Measurements from ENCODE around the gene SCAP.

The SCAP gene

DNA sequence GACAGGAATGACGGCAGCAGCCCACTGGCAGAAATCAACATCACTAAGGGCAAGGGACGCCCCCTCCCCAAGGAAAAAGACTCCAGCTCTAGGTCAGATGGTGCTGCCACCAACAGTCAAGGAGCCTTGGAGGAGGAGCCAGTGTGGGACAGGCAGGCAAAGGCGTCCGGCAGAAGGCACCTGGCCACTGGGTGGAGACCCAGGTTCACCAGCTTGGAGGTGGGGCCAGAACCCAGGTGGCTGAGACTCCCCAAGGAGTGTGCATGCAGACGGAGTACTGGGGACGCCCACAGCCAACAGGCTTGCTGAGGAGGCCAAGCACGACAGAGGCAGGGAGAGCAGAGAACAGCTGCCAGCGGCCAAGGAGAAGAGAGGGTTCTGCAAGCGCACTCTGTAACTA, 59.7 kb downstream of the SCAP start:
- TF ChIP-seq GATA3 (IDR thresholded peaks at IDR 0.05; ENCODE audit: low read depth, low read length) (no peak), GATA2 (IDR thresholded peaks at IDR 0.05; ENCODE audit: low read depth, low read length) (no peak)

DNA sequence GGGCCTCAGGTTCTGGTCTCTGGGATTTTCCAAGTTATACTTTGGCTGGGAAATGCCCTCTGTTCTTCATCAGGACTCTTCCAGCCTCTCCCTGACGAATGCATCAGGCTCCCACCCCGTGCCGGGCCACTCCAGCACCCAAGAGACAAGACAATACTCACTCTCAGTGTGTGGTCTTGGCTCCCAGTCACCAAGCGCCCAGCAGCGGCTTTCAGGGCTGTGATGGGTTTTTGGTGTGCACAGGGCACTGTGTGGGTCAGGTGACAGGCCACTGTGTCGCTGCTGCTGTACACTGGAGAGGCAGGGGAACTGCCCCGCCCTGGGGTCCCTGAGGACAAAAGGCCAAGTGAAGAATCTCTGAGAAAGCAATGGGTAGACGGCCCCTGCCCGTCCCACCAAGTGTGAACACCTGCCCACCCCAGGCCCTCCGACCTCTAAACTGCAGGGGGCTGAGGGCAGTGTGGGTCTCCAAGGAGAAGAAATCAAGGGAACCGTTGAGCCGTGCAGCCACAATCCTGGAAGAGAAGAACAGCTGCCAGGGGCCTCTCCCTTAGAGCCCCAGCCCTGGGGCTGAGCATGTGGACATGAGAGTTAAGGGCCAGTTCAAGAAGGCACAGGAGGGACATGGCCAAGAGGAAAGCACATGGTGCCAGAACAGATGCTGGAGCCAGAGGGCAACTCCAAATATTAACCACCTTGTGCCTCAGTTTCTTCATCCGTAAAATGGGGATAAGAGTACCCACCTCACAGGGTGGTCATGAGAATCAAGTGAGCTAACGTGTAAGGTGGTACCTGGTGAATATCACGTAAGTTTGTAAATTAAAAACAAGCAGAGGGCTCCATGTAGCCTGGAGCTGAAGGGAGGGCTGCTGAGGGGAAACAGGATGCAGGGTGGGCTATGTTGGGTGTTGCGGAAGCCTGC, 60.8 kb downstream of the SCAP start:
- no peak for TF ChIP-seq GATA3 (IDR thresholded peaks at IDR 0.05; ENCODE audit: low read depth, low read length)
- TF ChIP-seq GATA2 (IDR thresholded peaks at IDR 0.05; ENCODE audit: low read depth, low read length): no peak

DNA sequence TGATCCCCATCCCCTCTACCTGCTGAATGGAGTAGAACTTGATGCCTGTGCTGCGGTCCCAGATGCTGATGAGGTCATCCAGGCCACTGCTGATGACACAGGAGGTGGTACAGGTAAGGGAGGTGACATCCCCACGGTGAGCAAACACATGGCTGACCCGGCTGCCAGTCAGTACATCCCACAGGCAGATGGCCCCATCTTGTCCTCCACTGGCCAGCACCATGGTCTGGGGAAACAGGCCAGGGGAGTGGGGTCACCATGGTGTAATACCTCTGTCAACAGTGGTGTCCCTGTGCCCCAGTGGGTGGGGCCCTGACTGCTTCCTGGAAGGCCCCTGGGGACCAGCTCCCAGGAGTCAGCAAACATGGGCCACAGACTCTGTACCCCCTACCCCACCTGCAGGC, 61.6 kb downstream of the SCAP start:
- TF ChIP-seq GATA2 (IDR thresholded peaks at IDR 0.05; ENCODE audit: low read depth, low read length): no peak
- no peak for TF ChIP-seq GATA3 (IDR thresholded peaks at IDR 0.05; ENCODE audit: low read depth, low read length)

DNA sequence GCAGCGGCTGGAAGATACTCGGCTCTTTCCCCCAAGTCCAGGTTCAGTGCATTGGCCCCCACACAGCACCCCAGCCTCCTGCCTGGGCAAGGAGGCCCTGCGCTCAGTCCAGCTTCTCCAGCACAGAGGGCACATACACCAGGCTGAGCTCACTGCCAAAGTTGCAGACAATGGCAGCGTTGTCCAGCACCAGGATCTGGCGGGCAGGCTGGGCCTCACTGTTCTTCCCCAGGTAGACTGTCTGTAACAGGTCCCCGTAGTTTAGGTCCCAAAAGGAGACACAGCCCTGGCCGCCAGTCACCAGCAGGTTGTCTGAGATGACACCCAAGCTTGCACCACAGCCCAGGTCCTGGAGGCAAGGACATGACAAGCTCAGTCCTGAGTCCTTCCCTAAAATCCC, 62.0 kb downstream of the SCAP start:
- no peak for TF ChIP-seq GATA2 (IDR thresholded peaks at IDR 0.05; ENCODE audit: low read depth, low read length)
- TF ChIP-seq GATA3 (IDR thresholded peaks at IDR 0.05; ENCODE audit: low read depth, low read length): no peak

DNA sequence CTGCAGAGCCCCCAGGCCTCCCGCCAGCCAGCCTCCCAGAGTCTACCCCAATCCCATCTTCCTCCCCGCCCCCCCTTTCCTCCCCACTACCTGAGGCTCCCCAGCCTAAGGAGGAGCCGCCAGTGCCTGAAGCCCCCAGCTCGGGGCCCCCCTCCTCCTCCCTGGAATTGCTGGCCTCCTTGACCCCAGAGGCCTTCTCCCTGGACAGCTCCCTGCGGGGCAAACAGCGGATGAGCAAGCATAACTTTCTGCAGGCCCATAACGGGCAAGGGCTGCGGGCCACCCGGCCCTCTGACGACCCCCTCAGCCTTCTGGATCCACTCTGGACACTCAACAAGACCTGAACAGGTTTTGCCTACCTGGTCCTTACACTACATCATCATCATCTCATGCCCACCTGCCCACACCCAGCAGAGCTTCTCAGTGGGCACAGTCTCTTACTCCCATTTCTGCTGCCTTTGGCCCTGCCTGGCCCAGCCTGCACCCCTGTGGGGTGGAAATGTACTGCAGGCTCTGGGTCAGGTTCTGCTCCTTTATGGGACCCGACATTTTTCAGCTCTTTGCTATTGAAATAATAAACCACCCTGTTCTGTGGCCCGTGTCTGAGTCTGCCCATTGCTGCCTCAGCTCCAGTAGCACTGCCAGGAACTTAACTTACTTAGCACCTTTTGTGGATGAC, 62.8 kb downstream of the SCAP start:
- TF ChIP-seq GATA2 (IDR thresholded peaks at IDR 0.05; ENCODE audit: low read depth, low read length) (no peak), GATA3 (IDR thresholded peaks at IDR 0.05; ENCODE audit: low read depth, low read length) (no peak)

DNA sequence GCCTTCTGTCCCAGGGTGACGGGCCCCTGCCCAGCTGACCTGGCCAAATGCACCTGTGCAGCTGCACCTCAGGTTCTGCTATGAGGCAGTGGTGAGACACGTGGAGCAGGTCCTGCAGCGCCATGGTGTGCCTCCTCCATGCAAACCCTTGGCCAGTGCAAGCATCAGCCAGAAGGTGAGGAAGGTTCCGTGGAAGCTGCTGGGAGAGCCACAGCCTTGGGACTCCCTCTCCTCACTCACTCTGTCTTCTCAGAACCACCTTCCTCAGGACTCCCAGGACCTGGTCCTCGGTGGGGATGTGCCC, 63.3 kb downstream of the SCAP start:
- no peak for TF ChIP-seq GATA3 (IDR thresholded peaks at IDR 0.05; ENCODE audit: low read depth, low read length)
- TF ChIP-seq GATA2 (IDR thresholded peaks at IDR 0.05; ENCODE audit: low read depth, low read length): no peak

DNA sequence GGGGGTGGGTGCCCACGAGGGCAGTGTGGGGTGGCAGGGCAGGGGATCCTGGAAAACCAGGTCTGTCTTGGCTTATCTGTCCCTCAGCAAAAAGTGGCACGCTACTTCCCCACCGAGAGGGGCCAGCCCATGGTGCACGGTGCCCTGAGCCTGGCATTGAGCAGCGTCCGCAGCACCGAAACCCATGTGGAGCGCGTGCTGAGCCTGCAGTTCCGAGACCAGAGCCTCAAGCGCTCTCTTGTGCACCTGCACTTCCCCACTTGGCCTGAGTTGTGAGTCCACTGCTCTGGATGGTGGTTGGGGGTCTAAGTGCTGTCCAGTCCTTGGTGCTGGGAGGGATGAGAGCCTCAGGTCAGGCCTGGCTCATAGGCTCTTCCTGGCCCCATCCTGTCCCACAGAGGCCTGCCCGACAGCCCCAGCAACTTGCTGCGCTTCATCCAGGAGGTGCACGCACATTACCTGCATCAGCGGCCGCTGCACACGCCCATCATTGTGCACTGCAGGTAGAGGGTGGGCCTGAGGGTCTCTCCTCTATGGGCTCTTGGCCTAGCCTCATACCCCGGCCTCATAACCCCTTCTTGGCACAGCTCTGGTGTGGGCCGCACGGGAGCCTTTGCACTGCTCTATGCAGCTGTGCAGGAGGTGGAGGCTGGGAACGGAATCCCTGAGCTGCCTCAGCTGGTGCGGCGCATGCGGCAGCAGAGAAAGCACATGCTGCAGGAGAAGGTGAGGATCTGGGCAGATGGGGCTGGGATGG, 63.9 kb downstream of the SCAP start:
- TF ChIP-seq GATA2 (IDR thresholded peaks at IDR 0.05; ENCODE audit: low read depth, low read length): no peak
- TF ChIP-seq GATA3 (IDR thresholded peaks at IDR 0.05; ENCODE audit: low read depth, low read length): no peak

DNA sequence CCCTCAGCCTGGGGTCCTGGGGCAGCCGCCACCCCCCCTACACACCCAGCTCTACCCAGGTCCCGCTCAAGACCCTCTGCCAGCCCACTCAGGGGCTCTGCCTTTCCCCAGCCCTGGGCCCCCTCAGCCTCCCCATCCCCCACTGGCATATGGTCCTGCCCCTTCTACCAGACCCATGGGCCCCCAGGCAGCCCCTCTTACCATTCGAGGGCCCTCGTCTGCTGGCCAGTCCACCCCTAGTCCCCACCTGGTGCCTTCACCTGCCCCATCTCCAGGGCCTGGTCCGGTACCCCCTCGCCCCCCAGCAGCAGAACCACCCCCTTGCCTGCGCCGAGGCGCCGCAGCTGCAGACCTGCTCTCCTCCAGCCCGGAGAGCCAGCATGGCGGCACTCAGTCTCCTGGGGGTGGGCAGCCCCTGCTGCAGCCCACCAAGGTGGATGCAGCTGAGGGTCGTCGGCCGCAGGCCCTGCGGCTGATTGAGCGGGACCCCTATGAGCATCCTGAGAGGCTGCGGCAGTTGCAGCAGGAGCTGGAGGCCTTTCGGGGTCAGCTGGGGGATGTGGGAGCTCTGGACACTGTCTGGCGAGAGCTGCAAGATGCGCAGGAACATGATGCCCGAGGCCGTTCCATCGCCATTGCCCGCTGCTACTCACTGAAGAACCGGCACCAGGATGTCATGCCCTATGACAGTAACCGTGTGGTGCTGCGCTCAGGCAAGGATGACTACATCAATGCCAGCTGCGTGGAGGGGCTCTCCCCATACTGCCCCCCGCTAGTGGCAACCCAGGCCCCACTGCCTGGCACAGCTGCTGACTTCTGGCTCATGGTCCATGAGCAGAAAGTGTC, 64.7 kb downstream of the SCAP start:
- no peak for TF ChIP-seq GATA3 (IDR thresholded peaks at IDR 0.05; ENCODE audit: low read depth, low read length)
- TF ChIP-seq GATA2 (IDR thresholded peaks at IDR 0.05; ENCODE audit: low read depth, low read length): no peak

DNA sequence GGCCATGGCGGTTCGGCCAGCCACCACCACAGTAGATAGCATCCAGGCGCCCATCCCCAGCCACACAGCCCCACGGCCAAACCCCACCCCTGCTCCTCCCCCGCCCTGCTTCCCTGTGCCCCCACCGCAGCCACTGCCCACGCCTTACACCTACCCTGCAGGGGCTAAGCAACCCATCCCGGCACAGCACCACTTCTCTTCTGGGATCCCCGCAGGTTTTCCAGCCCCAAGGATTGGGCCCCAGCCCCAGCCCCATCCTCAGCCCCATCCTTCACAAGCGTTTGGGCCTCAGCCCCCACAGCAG, 65.4 kb downstream of the SCAP start:
- TF ChIP-seq GATA2 (IDR thresholded peaks at IDR 0.05; ENCODE audit: low read depth, low read length) (no peak), GATA3 (IDR thresholded peaks at IDR 0.05; ENCODE audit: low read depth, low read length) (no peak)

DNA sequence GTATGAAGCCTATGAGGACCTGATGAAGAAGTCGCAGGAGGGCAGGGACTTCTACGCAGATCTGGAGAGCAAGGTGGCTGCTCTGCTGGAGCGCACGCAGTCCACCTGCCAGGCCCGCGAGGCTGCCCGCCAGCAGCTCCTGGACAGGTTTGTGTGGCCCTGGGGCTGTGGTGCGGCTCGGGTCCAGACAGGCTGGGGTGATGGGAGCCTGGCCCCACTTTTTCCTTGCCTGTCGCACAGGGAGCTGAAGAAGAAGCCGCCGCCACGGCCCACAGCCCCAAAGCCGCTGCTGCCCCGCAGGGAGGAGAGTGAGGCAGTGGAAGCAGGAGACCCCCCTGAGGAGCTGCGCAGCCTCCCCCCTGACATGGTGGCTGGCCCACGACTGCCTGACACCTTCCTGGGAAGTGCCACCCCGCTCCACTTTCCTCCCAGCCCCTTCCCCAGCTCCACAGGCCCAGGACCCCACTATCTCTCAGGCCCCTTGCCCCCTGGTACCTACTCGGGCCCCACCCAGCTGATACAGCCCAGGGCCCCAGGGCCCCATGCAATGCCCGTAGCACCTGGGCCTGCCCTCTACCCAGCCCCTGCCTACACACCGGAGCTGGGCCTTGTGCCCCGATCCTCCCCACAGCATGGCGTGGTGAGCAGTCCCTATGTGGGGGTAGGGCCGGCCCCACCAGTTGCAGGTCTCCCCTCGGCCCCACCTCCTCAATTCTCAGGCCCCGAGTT, 65.9 kb downstream of the SCAP start:
- TF ChIP-seq GATA3 (IDR thresholded peaks at IDR 0.05; ENCODE audit: low read depth, low read length) (no peak), GATA2 (IDR thresholded peaks at IDR 0.05; ENCODE audit: low read depth, low read length) (no peak)

DNA sequence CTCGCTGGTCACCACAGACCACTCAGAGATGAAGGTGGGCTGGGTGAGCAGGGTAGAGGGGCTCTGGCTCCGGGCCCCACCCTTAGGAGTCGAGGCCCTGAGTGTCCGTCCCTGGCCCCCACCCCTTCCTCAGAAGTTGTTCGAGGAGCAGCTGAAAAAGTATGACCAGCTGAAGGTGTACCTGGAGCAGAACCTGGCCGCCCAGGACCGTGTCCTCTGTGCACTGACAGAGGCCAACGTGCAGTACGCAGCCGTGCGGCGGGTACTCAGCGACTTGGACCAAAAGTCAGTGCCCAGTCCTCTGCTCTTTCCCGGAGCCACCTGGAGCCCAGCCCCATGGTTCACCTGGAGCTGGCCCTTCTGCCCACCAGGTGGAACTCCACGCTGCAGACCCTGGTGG, 66.5 kb downstream of the SCAP start:
- TF ChIP-seq GATA3 (IDR thresholded peaks at IDR 0.05; ENCODE audit: low read depth, low read length) (no peak), GATA2 (IDR thresholded peaks at IDR 0.05; ENCODE audit: low read depth, low read length) (no peak)

DNA sequence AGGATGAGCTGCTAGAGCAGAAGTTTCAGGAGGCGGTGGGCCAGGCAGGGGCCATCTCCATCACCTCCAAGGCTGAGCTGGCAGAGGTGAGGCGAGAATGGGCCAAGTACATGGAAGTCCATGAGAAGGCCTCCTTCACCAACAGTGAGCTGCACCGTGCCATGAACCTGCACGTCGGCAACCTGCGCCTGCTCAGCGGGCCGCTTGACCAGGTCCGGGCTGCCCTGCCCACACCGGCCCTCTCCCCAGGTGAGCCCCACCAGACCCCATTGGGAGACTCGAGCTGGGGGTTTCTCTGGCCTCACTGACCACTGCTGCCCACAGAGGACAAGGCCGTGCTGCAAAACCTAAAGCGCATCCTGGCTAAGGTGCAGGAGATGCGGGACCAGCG, 66.9 kb downstream of the SCAP start:
- TF ChIP-seq GATA2 (IDR thresholded peaks at IDR 0.05; ENCODE audit: low read depth, low read length) (no peak), GATA3 (IDR thresholded peaks at IDR 0.05; ENCODE audit: low read depth, low read length) (no peak)

Data from SH-SY5Y (cell line).